Stomach (tissue), 9 donors: ENCODE measurements around the gene TBX10. TPM values are rescaled to one million over a fixed set of nuclear protein-coding genes. Genes with fewer than 3 reads are reported as not detected.
A peak's percentile ranks its signal among the peaks of the same experiment; 100 is the strongest.

Experiments used
- DNase-seq, 2 donors: peaks; one replicate each; pipeline versions ENCODE4 v3.0.0 to v3.0.0-alpha.2; 2013 to 2019
- H3K27ac ChIP-seq, 5 donors: fragments of 200-600 bp in 4 of 5; sonication (generic) in 4 of 5; one replicate each; pipeline ENCODE4 v1.5.1; 2013 to 2019; ENCODE audit warnings: mild to moderate bottlenecking in 1 of 5, moderate library complexity in 1 of 5
- H3K27me3 ChIP-seq, 3 donors: fragments of 200-600 bp; sonication (generic); one replicate each; pipeline ENCODE4 v1.5.1; 2017 to 2019; ENCODE audit warnings: mixed run types in 1 of 3
- H3K36me3 ChIP-seq, 4 donors: fragments of 200-600 bp; sonication (generic); 1 replicate in 3 of 4; 2 replicates in 1 of 4; pipeline ENCODE4 v1.5.1; 2016 to 2019
- H3K4me1 ChIP-seq, 4 donors: fragments of 200-600 bp; sonication (generic); one replicate each; pipeline ENCODE4 v1.5.1; 2016 to 2019
- H3K4me3 ChIP-seq, 4 donors: fragments of 200-600 bp; sonication (generic) in 3 of 4; one replicate each; pipeline ENCODE4 v1.5.1; 2016 to 2019; ENCODE audit warnings: mild to moderate bottlenecking in 1 of 4
- H3K9me3 ChIP-seq, 4 donors: fragments of 200-600 bp; sonication (generic); one replicate each; pipeline ENCODE4 v1.5.1; 2016 to 2019
- CTCF ChIP-seq, 7 experiments: fragments of 450-650 bp in 4 of 7; fragments of 200-600 bp in 3 of 7; sonication (generic) in 3 of 7; IDR thresholded peaks; one replicate each; pipeline ENCODE4 v1.5.1; 2016 to 2019; ENCODE audit warnings: antibody characterized with exemption in 7 of 7, control low read depth in 2 of 7, mild to moderate bottlenecking in 1 of 7
- EP300 ChIP-seq: sonication (generic); formaldehyde crosslinking; IDR thresholded peaks from one replicate; pipeline ENCODE4 v1.6.1; 2017; ENCODE audit warnings: antibody characterized with exemption
- POLR2A ChIP-seq, 4 donors: fragments of 450-650 bp; IDR thresholded peaks; one replicate each; pipeline ENCODE4 v1.6.1; 2016; ENCODE audit warnings: antibody characterized with exemption in 4 of 4, control low read depth in 2 of 4, mild to moderate bottlenecking in 1 of 4, moderate library complexity in 1 of 4
- POLR2AphosphoS5 ChIP-seq, 3 donors: sonication (generic); formaldehyde crosslinking; IDR thresholded peaks; one replicate each; pipeline ENCODE4 v1.6.1; 2016; ENCODE audit warnings: antibody characterized with exemption in 3 of 3
- WGBS, 5 donors: extraction: QIAGEN DNeasy Blood & Tissue Kit in 3 of 5; methylation state at CpG; one replicate each; pipeline versions ENCODE4 v1.1.5 to v1.1.7; 2013 to 2018; 5-methylcytosine and 5-hydroxymethylcytosine counted together
- intact Hi-C: fragments of 100-400 bp; cut with DNase I; formaldehyde crosslinking; loops from one replicate; pipeline ENCODE4 v1.15.1; 2023; ENCODE audit warnings: low total_unique reads
- polyA plus RNA-seq, 3 donors: library from polyadenylated mRNA; stranded (reverse); fragments of 200-250 nt; gene quantifications; one replicate each; pipeline ENCODE4 v1.2.3, GENCODE V29; 2013
- total RNA-seq, 5 donors: library from RNA; depleted of rRNA; stranded (reverse); fragments of >200 nt; gene quantifications; one replicate each; pipeline versions ENCODE4 v1.1.0 to v1.2.3, GENCODE V29; 2014 to 2016
- donor health status: healthy with polysubstance abuse.
- donor health status: Bipolar disorder and iron deficiency.
- donor health status: healthy.

TBX10 gene
- total and polyA plus RNA-seq, 8 donors, result not detected

GRCh38 chr11:67668192-67668551 lies 28.6 kb upstream of the TBX10 start:
- H3K27me3 ChIP-seq, result peaks cover 0 to 11% (median 0%) of the 10 kb centered on the region in 3 donors
- no peaks in the 10 kb centered on the region for H3K4me1 ChIP-seq
- TF ChIP-seq EP300 (no peak), POLR2A (IDR thresholded peaks at IDR 0.05) (no peak), CTCF (IDR thresholded peaks at IDR 0.05) (no peak), POLR2AphosphoS5 (IDR thresholded peaks at IDR 0.05) (no peak)
- no peak overlapping the region for H3K27ac ChIP-seq
- H3K36me3 ChIP-seq, result no peaks in the 10 kb centered on the region
- intact Hi-C loops, result no loop called here
- H3K9me3 ChIP-seq, result no peaks in the 10 kb centered on the region
- peak in 1 of 2 donors; percentile 23 for DNase-seq
- WGBS, 5 donors, result 59 to 71% (median 65%) methylated on average over 5 of the region's 5 CpGs
- no peak overlapping the region for H3K4me3 ChIP-seq

DNA sequence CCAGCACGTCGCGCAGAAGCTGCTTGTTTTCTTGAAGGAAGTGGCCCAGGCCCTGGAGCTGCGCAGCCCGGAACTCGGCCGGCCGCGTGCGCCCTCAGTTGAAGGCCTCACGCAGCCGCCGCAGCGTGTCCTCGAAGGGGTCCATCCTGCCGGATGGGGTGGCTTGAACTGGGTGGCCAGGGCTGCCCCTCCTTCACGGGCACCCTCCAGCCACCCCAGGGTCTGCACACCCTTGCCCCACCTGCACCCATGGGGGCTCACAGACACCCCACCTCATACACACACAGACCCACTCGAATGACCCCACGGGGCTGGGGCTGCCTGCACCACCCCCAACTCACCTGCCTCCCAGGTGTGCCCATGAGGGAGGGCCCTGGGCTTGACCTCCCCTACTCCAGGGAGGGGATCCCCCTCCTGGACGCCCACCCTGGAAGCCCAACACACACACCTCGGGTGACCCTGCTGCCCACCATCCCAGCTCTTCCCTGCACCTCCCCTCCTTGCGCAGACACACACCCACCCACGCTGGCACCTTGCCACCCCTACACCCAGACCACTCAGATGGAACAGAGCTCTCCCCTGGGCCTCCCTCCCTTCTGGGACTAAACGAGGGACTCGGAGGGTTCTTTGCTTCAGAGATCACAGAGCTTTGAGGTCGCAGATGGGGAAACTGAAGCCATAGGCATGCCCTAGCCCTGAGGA lies 28.1 kb upstream of the TBX10 start:
- H3K27ac ChIP-seq, result no peak overlapping the region
- no peak for TF ChIP-seq CTCF (IDR thresholded peaks at IDR 0.05)
- TF ChIP-seq POLR2AphosphoS5 (IDR thresholded peaks at IDR 0.05), result no peak
- TF ChIP-seq POLR2A (IDR thresholded peaks at IDR 0.05), result no peak
- no peak for TF ChIP-seq EP300
- no peak for DNase-seq

GRCh38 chr11:67666676-67667489 lies 27.3 kb upstream of the TBX10 start:
- TF ChIP-seq EP300 (no peak), CTCF (IDR thresholded peaks at IDR 0.05) (no peak), POLR2AphosphoS5 (IDR thresholded peaks at IDR 0.05) (no peak), POLR2A (IDR thresholded peaks at IDR 0.05) (no peak)

More for the DNA sequence above, 28.1 kb upstream of the TBX10 start:
- intact Hi-C loops, result no loop called here
- Histone ChIP-seq H3K27me3 (peaks cover 0 to 8% (median 0%) of the 10 kb centered on the region in 3 donors), H3K9me3 (no peaks in the 10 kb centered on the region), H3K36me3 (no peaks in the 10 kb centered on the region), H3K4me3 (no peak overlapping the region), H3K4me1 (no peaks in the 10 kb centered on the region)
- 71 to 87% (median 83%) methylated on average over 11 to 26 of the region's 26 CpGs for WGBS, 5 donors

DNA sequence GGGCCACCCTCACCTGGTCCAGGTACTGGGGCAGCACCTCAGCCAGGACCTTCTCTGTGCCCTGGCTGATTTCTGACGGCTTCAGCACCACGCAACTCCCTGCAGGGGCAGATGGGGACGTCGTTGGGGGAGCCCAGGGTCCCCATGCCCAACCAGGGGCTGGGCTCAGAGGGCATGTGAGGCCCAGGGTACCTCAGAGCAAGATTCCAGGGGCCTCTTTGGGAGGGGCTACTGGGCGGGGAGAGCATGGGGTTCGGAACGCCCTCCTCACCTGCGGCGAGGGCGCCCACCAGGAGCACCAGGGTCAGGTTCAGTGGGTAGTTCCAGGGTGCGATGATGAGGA lies 26.7 kb upstream of the TBX10 start:
- no peaks in the 10 kb centered on the region for H3K9me3 ChIP-seq
- no peak overlapping the region for H3K27ac ChIP-seq
- peaks cover 0 to 8% (median 0%) of the 10 kb centered on the region in 3 donors for H3K27me3 ChIP-seq
- H3K36me3 ChIP-seq, result no peaks in the 10 kb centered on the region
- H3K4me3 ChIP-seq, result no peak overlapping the region
- intact Hi-C loops, result no loop called here
- no peaks in the 10 kb centered on the region for H3K4me1 ChIP-seq
- DNase-seq, result no peak
- TF ChIP-seq EP300, result no peak
- TF ChIP-seq POLR2AphosphoS5 (IDR thresholded peaks at IDR 0.05), result no peak
- TF ChIP-seq POLR2A (IDR thresholded peaks at IDR 0.05), result no peak
- TF ChIP-seq CTCF (IDR thresholded peaks at IDR 0.05), result no peak
- 85 to 93% (median 90%) methylated on average over 7 to 11 of the region's 11 CpGs for WGBS, 5 donors

More at GRCh38 chr11:67666676-67667489, 27.3 kb upstream of the TBX10 start:
- 72 to 84% (median 80%) methylated on average over 13 to 20 of the region's 20 CpGs for WGBS, 5 donors
- no peak for DNase-seq
- Histone ChIP-seq H3K36me3 (no peaks in the 10 kb centered on the region), H3K9me3 (no peaks in the 10 kb centered on the region), H3K4me1 (no peaks in the 10 kb centered on the region), H3K27me3 (peaks cover 0 to 8% (median 0%) of the 10 kb centered on the region in 3 donors), H3K4me3 (no peak overlapping the region), H3K27ac (no peak overlapping the region)
- intact Hi-C loops, result no loop called here
